Hematopoietic multipotent progenitor cell treated with erythropoietin and hydrocortisone succinate and interleukin-3 and kit ligand, for 6 days (in vitro differentiated cells): ENCODE data around the gene PCDHGB5.
"Not testable (repeated sequence)": the region's sequence is repeated elsewhere in the genome, so short reads cannot be mapped to it uniquely, and the experiment has no call there.

Source experiments
- DNase-seq: peaks from one replicate; pipeline ENCODE4 v3.0.0-alpha.2; 2015

Gene PCDHGB5

DNA sequence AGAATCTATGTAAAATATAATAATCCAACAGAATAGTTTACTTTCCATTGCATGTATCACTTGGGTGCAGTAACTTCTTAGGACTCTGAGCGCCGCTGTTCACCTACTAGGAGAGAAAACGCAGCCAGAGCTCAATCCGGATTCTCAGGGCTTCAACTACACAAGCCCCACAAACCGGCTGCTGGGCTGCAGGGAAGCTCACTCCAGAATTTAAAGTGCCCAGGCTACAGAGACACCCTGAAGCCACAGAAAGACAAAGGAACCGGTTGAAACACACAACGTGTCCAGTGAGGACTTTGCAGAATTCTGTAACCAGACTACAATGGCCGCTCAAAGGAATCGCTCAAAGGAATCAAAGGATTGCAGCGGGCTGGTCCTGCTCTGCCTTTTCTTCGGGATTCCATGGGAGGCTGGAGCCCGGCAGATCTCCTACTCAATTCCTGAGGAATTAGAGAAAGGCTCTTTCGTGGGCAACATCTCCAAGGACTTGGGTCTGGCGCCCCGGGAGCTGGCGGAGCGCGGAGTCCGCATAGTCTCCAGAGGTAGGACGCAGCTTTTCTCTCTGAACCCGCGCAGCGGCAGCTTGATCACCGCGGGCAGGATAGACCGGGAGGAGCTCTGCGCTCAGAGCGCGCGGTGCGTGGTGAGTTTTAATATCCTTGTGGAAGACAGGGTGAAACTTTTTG lies 15.2 kb downstream of the PCDHGB5 start, which contains the start of gene PCDHGA10:
PCDHGA10 (plus strand) TSS at position 134 of the 686 bp plus-strand sequence; CDS start at position 323, 189 bp downstream.
- DNase-seq, result peak; percentile 86

DNA sequence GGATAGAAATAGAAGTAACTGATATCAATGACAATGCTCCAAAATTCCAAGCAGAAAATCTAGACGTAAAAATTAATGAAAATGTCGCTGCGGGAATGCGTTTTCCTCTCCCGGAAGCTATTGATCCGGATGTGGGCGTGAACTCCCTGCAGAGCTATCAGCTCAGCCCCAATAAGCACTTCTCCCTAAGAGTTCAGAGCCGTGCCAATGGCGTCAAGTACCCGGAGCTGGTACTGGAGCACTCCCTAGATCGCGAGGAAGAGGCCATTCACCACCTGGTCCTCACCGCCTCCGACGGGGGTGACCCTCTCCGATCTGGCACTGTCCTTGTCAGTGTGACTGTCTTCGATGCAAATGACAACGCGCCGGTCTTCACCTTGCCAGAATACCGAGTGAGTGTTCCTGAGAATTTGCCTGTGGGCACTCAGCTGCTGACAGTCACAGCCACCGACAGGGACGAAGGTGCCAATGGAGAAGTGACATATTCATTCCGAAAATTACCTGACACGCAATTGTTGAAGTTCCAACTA lies 15.9 kb downstream of the PCDHGB5 start:
- DNase-seq, result no peak

DNA sequence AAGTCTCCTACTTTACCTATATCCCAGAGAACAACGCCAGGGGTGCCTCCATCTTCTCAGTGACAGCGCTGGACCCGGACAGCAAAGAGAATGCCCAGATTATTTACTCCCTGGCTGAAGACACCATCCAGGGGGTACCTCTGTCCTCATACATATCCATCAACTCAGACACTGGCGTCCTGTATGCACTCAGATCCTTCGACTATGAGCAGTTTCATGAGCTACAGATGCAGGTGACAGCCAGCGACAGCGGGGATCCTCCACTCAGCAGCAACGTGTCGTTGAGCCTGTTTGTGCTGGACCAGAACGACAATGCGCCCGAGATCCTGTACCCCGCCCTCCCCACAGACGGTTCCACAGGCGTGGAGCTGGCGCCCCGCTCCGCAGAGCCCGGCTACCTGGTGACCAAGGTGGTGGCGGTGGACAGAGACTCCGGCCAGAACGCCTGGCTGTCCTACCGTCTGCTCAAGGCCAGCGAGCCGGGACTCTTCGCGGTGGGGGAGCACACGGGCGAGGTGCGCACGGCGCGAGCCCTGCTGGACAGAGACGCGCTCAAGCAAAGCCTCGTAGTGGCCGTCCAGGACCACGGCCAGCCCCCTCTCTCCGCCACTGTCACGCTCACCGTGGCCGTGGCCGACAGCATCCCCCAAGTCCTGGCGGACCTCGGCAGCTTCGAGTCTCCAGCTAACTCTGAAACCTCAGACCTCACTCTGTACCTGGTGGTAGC lies 17.0 kb downstream of the PCDHGB5 start:
- not testable (repeated sequence) for DNase-seq

DNA sequence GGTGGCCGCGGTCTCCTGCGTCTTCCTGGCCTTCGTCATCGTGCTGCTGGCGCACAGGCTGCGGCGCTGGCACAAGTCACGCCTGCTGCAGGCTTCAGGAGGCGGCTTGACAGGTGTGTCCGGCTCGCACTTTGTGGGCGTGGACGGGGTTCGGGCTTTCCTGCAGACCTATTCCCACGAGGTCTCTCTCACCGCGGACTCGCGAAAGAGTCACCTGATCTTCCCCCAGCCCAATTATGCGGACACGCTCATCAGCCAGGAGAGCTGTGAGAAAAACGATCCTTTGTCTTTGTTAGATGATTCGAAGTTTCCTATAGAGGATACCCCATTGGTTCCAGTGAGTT lies 17.5 kb downstream of the PCDHGB5 start:
- DNase-seq, result not testable (repeated sequence)

DNA sequence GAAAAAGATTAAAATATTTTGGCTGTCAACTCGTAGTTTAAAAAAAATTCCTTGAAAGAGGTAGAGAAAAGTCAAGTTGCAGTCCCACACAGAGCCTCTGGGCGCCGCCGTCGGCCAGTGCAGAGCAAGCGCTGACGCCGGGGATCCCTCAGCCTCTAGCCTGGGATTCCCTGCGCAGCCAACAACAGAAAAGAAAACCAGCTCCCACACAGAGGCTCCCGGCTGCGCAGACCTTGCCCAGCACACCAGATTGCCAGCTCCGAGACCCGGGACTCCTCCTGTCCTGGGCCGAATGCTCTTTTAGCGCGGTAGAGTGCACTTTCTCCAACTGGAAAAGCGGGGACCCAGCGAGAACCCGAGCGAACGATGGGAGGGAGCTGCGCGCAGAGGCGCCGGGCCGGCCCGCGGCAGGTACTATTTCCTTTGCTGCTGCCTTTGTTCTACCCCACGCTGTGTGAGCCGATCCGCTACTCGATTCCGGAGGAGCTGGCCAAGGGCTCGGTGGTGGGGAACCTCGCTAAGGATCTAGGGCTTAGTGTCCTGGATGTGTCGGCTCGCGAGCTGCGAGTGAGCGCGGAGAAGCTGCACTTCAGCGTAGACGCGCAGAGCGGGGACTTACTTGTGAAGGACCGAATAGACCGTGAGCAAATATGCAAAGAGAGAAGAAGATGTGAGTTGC lies 19.9 kb downstream of the PCDHGB5 start, which contains the start of gene PCDHGB7:
PCDHGB7 (plus strand) TSS at position 184 of the 679 bp plus-strand sequence; CDS start at position 367, 183 bp downstream.
- DNase-seq, result peak; percentile 81

DNA sequence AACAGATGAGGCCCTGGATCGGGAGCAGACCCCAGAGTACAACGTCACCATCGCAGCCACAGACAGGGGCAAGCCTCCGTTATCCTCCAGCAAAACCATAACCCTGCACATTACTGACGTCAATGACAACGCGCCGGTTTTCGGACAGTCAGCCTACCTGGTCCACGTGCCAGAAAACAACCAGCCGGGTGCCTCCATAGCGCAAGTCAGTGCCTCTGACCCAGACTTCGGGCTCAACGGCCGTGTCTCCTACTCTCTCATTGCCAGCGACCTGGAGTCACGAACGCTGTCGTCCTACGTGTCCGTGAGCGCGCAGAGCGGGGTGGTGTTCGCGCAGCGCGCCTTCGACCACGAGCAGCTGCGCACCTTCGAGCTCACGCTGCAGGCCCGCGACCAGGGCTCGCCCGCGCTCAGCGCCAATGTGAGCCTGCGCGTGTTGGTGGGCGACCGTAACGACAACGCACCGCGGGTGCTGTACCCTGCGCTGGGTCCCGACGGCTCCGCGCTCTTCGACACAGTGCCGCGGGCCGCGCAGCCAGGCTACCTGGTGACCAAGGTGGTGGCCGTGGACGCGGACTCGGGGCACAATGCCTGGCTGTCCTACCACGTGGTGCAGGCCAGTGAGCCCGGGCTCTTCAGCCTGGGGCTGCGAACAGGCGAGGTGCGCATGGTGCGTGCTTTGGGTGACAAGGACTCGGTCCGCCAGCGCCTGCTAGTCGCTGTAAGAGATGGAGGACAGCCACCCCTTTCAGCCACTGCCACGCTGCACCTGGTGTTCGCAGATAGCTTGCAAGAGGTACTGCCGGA lies 21.5 kb downstream of the PCDHGB5 start:
- DNase-seq, result no peak

DNA sequence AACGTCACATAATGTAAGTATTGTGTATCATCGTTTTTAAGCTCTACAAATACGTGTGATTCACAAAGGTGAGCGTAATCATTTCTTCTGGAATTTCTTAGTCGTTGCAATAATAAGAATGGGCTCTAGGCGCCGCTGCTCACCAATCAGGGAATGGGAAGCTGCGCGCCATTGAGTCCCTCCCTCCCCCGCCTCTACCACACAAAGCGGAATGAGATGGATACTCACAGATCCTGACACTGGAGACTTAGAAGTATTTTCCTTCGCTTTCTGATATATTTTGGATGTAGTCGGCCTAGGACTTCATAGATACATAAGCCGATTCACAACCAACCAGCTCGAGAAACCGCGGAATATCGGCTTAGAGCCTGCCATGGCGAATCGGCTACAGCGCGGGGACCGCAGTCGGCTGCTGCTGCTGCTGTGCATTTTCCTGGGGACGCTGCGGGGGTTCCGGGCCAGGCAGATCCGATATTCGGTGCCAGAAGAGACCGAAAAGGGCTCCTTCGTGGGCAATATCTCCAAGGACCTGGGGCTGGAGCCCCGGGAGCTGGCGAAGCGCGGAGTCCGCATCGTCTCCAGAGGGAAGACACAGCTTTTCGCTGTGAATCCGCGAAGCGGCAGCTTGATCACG lies 23.2 kb downstream of the PCDHGB5 start, which contains the start of gene PCDHGA11:
PCDHGA11 (plus strand) TSS at position 197 of the 634 bp plus-strand sequence; CDS start at position 374, 177 bp downstream.
- DNase-seq, result peak; percentile 70

- no peak for DNase-seq
These were observed 23.7 kb downstream of the PCDHGB5 start for GRCh38 chr5:141421489-141421855.

- no peak for DNase-seq
These were observed 25.1 kb downstream of the PCDHGB5 start for GRCh38 chr5:141422742-141423291.

DNA sequence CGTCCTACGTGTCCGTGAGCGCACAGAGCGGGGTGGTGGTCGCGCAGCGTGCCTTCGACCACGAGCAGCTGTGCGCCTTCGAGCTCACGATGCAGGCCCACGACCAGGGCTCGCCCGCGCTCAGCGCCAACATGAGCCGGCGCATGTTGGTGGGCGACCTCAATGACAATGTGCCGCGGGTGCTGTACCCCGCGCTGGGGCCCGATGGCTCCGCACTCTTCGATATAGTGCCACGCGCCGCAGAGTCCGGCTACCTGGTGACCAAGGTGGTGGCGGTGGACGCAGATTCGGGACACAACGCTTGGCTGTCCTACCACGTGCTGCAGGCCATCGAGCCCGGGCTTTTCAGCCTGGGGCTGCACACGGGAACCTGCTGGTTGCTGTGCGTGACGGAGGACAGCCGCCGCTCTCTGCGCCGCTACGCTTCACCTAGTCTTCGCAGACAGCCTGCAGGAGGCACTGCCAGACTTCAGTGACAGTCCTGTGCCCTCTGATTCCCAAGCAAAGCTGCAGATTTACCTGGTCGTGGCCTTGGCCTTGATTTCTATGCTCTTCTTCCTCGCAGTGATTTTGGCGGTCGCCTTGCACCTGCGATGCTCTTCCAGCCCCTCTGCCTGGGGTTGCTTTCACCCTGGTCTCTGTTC lies 30.2 kb downstream of the PCDHGB5 start:
- DNase-seq, result no peak

- DNase-seq, result peak; percentile 72
These were observed 32.8 kb downstream of the PCDHGB5 start, which contains the start of gene PCDHGA12 for GRCh38 chr5:141430332-141431113. PCDHGA12 (plus strand) TSS chr5:141430507; CDS start chr5:141430760, 253 bp downstream.

GRCh38 chr5:141431286-141431685 lies 33.5 kb downstream of the PCDHGB5 start:
- no peak for DNase-seq

DNA sequence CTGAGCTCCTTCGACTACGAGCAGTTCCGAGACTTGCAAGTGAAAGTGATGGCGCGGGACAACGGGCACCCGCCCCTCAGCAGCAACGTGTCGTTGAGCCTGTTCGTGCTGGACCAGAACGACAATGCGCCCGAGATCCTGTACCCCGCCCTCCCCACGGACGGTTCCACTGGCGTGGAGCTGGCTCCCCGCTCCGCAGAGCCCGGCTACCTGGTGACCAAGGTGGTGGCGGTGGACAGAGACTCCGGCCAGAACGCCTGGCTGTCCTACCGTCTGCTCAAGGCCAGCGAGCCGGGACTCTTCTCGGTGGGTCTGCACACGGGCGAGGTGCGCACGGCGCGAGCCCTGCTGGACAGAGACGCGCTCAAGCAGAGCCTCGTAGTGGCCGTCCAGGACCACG lies 34.6 kb downstream of the PCDHGB5 start:
- DNase-seq, result not testable (repeated sequence)

- not testable (repeated sequence) for DNase-seq
These were observed 35.0 kb downstream of the PCDHGB5 start for GRCh38 chr5:141432726-141433125.

DNA sequence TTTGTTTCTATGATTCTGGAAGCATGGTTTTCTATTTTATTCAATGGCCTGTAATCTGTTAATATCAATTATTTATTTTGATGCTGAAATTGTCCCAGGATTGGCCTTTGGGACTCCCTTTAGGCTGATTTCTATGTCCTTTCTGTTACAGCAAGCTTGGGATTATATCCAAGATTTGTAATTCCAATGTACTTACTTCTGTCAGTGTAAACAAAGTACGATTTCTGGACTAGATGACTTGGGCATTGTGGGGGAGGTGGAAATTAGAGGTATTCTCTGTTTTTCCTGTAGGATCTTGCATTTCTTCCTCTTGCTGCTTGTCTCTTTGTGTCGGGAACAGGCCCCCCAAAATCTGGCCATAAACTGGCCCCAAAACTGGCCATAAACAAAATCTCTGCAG lies 36.3 kb downstream of the PCDHGB5 start:
- no peak for DNase-seq

GRCh38 chr5:141437221-141437620 lies 39.5 kb downstream of the PCDHGB5 start:
- DNase-seq, result no peak

- DNase-seq, result no peak
These were observed 41.8 kb downstream of the PCDHGB5 start for GRCh38 chr5:141439411-141440141.

GRCh38 chr5:141440341-141440740 lies 42.6 kb downstream of the PCDHGB5 start:
- no peak for DNase-seq

- no peak for DNase-seq
These were observed 43.9 kb downstream of the PCDHGB5 start for GRCh38 chr5:141441571-141442170.
